Measurements from ENCODE around the gene MYG1. TPM values are rescaled to one million over a fixed set of nuclear protein-coding genes. Genes with fewer than 3 reads are reported as not detected.

Gene MYG1
- total and polyA plus RNA-seq, 2 donors (not counting 3 experiments of a cell fraction or from before 2014, with no cell fraction given), result 65.5 to 65.8 TPM

DNA sequence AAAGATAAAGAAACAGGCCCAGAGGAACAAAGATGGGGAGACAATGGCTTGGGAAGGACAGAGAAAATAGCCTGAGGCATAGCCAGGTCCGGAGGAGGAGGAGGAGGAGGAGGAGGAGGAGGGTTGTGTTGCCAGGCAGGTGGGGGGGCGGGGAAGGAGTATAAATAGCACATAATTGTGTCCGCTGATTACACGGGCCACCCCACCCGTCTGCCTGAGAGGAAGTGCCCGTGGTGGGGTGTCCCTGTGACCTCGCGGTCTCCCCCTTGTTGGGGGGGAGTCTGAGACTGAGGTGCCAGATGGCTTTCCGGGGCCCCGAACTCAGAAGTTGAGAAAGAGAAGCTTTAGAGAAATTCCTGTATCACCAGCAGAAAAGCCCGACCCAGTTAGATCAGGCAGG lies 38.5 kb downstream of the MYG1 start:
- DNase-seq (ENCODE audit: low read depth, low spot score), result no peak
- BruUV-seq (replicated peaks), result no TSS peak
- peaks cover 21 to 23% of the 10 kb centered on the region in 2 experiments for H3K27me3 ChIP-seq (ENCODE audit: control insufficient read depth in 2 of 2, insufficient read depth in 2 of 2, low read length in 2 of 2)
- H3K4me2 ChIP-seq (ENCODE audit: insufficient read depth, low read length), result no peak overlapping the region
- H3K4me1 ChIP-seq (ENCODE audit: control insufficient read depth, extremely low read depth, insufficient read depth, low read length), result no peaks in the 10 kb centered on the region
- H3K9me3 ChIP-seq (replicated peaks; ENCODE audit: control insufficient read depth, insufficient read depth, low read length), result no peaks in the 10 kb centered on the region
- H2AFZ ChIP-seq (ENCODE audit: low read depth, low read length), result no peak overlapping the region
- H3K9ac ChIP-seq (replicated peaks; ENCODE audit: extremely low read depth, insufficient read depth, low read length), result no peak overlapping the region
- no peak for FAIRE-seq
- no peak overlapping the region for H3K4me3 ChIP-seq (replicated peaks in 1 of 3; ENCODE audit: insufficient read depth in 1 of 3, low read depth in 1 of 3, low read length in 3 of 3)
- no peaks in the 10 kb centered on the region for H3K9me1 ChIP-seq (replicated peaks; ENCODE audit: control insufficient read depth, extremely low read depth, insufficient read depth, low read length)
- H3K27ac ChIP-seq (ENCODE audit: insufficient read depth, low read depth, low read length), result no peak overlapping the region
- ChIA-PET POLR2A (no interaction called here), CTCF (interaction anchor here (1.2 to 3.3 kb wide), 2 partner anchors 14 kb away, joined by 5 to 15 read pairs; no protein-coding TSS in a partner anchor)
- no peaks in the 10 kb centered on the region for H3K79me2 ChIP-seq (ENCODE audit: control insufficient read depth, insufficient read depth, low read length)
- TF ChIP-seq EZH2 (IDR thresholded peaks at IDR 0.05; ENCODE audit: borderline replicate concordance, low read depth, low read length, severe bottlenecking) (no peak), POLR2A (IDR thresholded peaks at IDR 0.05; ENCODE audit: low read depth, low read length) (no peak), FOS (IDR thresholded peaks at IDR 0.05; ENCODE audit: borderline replicate concordance, insufficient read depth, low read length) (no peak)
- TF ChIP-seq, protein P1, sequence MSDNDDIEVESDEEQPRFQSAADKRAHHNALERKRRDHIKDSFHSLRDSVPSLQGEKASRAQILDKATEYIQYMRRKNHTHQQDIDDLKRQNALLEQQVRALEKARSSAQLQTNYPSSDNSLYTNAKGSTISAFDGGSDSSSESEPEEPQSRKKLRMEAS (IDR thresholded peaks at IDR 0.05; ENCODE audit: insufficient read depth, insufficient read length), result no peak
- TF ChIP-seq, protein P2, sequence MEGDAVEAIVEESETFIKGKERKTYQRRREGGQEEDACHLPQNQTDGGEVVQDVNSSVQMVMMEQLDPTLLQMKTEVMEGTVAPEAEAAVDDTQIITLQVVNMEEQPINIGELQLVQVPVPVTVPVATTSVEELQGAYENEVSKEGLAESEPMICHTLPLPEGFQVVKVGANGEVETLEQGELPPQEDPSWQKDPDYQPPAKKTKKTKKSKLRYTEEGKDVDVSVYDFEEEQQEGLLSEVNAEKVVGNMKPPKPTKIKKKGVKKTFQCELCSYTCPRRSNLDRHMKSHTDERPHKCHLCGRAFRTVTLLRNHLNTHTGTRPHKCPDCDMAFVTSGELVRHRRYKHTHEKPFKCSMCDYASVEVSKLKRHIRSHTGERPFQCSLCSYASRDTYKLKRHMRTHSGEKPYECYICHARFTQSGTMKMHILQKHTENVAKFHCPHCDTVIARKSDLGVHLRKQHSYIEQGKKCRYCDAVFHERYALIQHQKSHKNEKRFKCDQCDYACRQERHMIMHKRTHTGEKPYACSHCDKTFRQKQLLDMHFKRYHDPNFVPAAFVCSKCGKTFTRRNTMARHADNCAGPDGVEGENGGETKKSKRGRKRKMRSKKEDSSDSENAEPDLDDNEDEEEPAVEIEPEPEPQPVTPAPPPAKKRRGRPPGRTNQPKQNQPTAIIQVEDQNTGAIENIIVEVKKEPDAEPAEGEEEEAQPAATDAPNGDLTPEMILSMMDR (IDR thresholded peaks at IDR 0.05; ENCODE audit: extremely low read depth in 1 of 2, insufficient read depth in 1 of 2, low read depth in 1 of 2, low read length in 2 of 2), result no peak
- intact Hi-C loops (cut with micrococcal nuclease) (no loop called here), dilution Hi-C loops (cut with MboI; ENCODE audit: extremely low pct_ligation_motif_present, low sequenced_read_pairs) (no loop called here)
- H3K36me3 ChIP-seq (ENCODE audit: control insufficient read depth in 2 of 2, extremely low read depth in 1 of 2, insufficient read depth in 2 of 2, low read length in 2 of 2), result no peaks in the 10 kb centered on the region
- no peaks in the 10 kb centered on the region for H4K20me1 ChIP-seq (replicated peaks; ENCODE audit: control insufficient read depth, extremely low read depth, insufficient read depth, low read length)

GRCh38 chr12:53338916-53339315 lies 39.4 kb downstream of the MYG1 start:
- dilution Hi-C loops (cut with MboI; ENCODE audit: extremely low pct_ligation_motif_present, low sequenced_read_pairs), result no loop called here
- Histone ChIP-seq H3K9me3 (replicated peaks; ENCODE audit: control insufficient read depth, insufficient read depth, low read length) (no peaks in the 10 kb centered on the region), H3K4me2 (ENCODE audit: insufficient read depth, low read length) (no peak overlapping the region), H3K36me3 (ENCODE audit: control insufficient read depth in 2 of 2, extremely low read depth in 1 of 2, insufficient read depth in 2 of 2, low read length in 2 of 2) (no peaks in the 10 kb centered on the region), H3K4me1 (ENCODE audit: control insufficient read depth, extremely low read depth, insufficient read depth, low read length) (no peaks in the 10 kb centered on the region), H3K9ac (replicated peaks; ENCODE audit: extremely low read depth, insufficient read depth, low read length) (no peak overlapping the region), H3K9me1 (replicated peaks; ENCODE audit: control insufficient read depth, extremely low read depth, insufficient read depth, low read length) (no peaks in the 10 kb centered on the region), H3K27me3 (ENCODE audit: control insufficient read depth in 2 of 2, insufficient read depth in 2 of 2, low read length in 2 of 2) (peaks cover 20 to 21% of the 10 kb centered on the region in 2 experiments), H4K20me1 (replicated peaks; ENCODE audit: control insufficient read depth, extremely low read depth, insufficient read depth, low read length) (no peaks in the 10 kb centered on the region), H3K79me2 (ENCODE audit: control insufficient read depth, insufficient read depth, low read length) (no peaks in the 10 kb centered on the region), H2AFZ (ENCODE audit: low read depth, low read length) (no peak overlapping the region), H3K4me3 (replicated peaks in 1 of 3; ENCODE audit: insufficient read depth in 1 of 3, low read depth in 1 of 3, low read length in 3 of 3) (no peak overlapping the region), H3K27ac (ENCODE audit: insufficient read depth, low read depth, low read length) (no peak overlapping the region)
- intact Hi-C loops (cut with micrococcal nuclease), result no loop called here
- FAIRE-seq, result no peak
- CTCF ChIA-PET, result interaction anchor here (3.3 kb wide), 1 partner anchor 13 kb away, joined by 15 read pairs; no protein-coding TSS in a partner anchor
- BruUV-seq (replicated peaks), result no TSS peak
- DNase-seq (ENCODE audit: low read depth, low spot score), result no peak
- POLR2A ChIA-PET, result no interaction called here
- no peak for TF ChIP-seq JUN (IDR thresholded peaks at IDR 0.05; ENCODE audit: borderline replicate concordance, insufficient read depth, insufficient read length, low read depth)
- no peak for TF ChIP-seq POLR2AphosphoS5 (IDR thresholded peaks at IDR 0.05; ENCODE audit: insufficient read depth, low read depth, low read length)
- TF ChIP-seq EZH2 (IDR thresholded peaks at IDR 0.05; ENCODE audit: borderline replicate concordance, low read depth, low read length, severe bottlenecking), result no peak
- TF ChIP-seq GATA2 (IDR thresholded peaks at IDR 0.05; ENCODE audit: insufficient read depth, insufficient read length, low read depth, low read length), result no peak
- TF ChIP-seq, protein P2 (IDR thresholded peaks at IDR 0.05; ENCODE audit: extremely low read depth in 1 of 2, insufficient read depth in 1 of 2, low read depth in 1 of 2, low read length in 2 of 2), result no peak
- TF ChIP-seq MYC (IDR thresholded peaks at IDR 0.05; ENCODE audit: low read depth, low read length), result no peak
- TF ChIP-seq POLR2A (IDR thresholded peaks at IDR 0.05; ENCODE audit: low read depth, low read length), result no peak
- TF ChIP-seq, protein P1 (IDR thresholded peaks at IDR 0.05; ENCODE audit: insufficient read depth, insufficient read length), result no peak
- no peak for TF ChIP-seq FOS (IDR thresholded peaks at IDR 0.05; ENCODE audit: borderline replicate concordance, insufficient read depth, low read length)

Data from endothelial cell of umbilical vein (primary cell).